Myocyte (in vitro differentiated cells): ENCODE data around the gene PRKCA. TPM values are rescaled to one million over a fixed set of nuclear protein-coding genes. Genes with fewer than 3 reads are reported as not detected.
"Not testable (repeated sequence)": the region's sequence is repeated elsewhere in the genome, so short reads cannot be mapped to it uniquely, and the experiment has no call there.

ENCODE experiments used
- DNase-seq: peaks from one replicate; pipeline ENCODE4 v3.0.0-alpha.2; 2012; ENCODE audit warnings: low read depth
- total RNA-seq: library from RNA; depleted of rRNA; stranded (reverse); fragments of >200 nt; gene quantifications from 2 replicates; pipeline ENCODE4 v1.2.3, GENCODE V29; 2014

Gene PRKCA
- total RNA-seq, 1 donor from 2014 or later = 8.6 TPM

- no peak for DNase-seq
These were observed 79.4 kb downstream of the PRKCA start for GRCh38 chr17:66381701-66382362.

- peak; percentile 23 for DNase-seq
These were observed 80.9 kb downstream of the PRKCA start for GRCh38 chr17:66383333-66383732.

DNA sequence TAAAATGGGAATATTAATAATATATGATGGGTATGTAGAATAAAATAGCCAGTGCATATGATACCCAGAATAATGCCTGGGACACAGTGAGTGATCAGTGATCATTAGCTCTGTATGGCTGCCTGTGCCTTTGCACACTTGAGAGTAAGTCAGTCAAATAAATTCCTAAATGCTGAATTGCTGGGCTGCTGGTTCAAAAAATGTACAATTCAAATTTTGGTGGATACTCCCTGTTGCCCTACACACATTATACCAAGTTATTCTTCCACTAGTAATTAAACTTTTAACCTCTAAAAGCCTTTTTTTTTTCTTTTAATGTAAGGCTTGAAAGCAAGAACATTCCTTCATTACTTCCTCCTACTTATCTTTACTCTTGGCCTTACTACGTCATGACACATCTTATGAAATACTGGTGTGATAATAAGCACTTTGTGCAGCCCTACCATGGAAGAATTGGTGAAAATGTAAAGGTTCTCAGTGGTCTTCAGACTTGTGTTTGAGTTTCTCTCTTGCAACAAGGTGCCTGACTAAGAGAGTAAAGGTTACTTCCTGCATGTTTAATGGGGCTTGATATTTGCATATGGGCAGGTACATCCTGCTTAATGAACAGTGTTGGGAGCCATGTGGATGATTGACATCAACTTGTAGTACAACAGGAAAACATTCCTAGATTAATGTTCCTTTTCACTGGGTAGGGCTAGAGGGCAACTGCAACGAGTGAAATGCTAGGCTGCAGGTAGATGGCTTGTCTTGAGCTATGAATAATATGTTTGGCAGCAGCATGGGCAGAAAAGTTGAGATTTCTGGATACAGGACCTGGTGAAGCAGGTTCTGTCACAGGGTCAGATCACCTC lies 84.3 kb downstream of the PRKCA start:
- no peak for DNase-seq

DNA sequence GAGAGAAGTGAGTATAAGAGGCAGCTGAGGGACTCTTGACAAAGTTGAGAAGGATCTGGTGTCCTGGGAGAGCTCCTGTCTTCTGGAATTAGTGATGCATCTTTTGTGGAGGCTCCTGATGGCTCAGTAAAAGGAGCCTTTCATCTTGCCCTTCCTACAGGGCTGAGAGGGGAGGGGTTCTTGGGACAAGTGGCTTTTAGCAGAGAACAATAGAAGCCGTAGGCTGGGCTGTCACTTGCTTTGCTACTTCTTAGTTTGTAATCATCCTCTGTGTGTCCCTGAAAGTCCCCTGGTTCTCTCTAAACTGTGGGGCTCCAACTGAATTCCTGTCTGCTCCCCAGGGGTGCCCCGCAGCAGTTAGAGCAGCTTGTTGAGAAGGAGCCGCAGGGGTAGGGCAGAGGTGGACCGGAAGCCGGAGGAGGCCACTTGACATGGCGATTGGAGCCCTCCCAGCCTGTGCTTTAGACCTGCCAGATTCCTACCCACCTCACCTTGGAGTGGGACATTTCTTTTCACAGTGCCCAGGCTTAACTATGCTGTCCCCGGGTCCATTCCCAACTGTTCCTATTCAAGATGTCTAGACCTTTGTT lies 85.1 kb downstream of the PRKCA start:
- DNase-seq = no peak

- no peak for DNase-seq
These were observed 90.5 kb downstream of the PRKCA start for GRCh38 chr17:66392783-66393437.

DNA sequence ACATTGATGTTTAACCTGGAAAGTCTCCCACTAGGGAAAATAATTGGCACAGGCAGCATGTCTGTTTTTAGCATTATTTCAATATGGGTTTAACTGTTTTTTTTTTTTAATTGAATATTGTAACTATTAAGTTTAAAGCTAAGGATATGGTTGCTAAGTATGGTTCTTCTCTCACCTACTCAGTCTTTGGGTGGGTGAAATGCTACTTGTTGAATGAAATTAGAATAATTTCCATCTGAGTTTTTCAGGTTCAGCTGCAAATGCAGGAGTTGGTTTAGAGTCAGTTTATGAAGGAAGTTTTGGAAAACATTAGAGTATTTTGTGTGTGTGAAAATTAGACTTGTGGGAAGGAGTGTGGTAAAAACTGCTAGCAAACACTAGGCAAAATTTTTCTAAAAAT lies 93.5 kb downstream of the PRKCA start:
- DNase-seq = no peak

DNA sequence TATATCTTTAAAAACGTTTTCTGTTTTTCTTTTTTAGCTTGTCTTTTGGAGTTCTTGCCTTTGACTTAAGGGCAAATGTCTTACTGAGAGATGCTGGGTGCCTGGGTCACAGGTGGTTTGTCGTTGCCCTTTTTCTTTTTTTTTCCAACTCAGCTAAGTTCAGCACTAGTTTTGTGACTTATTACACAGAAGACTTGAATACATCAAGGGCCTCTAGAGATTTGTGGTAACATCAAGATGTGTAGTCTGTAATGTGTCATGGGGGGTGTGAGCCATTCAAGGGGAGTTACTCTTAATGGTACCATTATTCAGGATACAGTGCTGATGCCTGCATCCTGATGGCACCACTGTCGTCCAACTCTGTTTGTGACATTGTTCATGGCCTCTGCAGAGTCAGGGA lies 95.1 kb downstream of the PRKCA start:
- DNase-seq = no peak

DNA sequence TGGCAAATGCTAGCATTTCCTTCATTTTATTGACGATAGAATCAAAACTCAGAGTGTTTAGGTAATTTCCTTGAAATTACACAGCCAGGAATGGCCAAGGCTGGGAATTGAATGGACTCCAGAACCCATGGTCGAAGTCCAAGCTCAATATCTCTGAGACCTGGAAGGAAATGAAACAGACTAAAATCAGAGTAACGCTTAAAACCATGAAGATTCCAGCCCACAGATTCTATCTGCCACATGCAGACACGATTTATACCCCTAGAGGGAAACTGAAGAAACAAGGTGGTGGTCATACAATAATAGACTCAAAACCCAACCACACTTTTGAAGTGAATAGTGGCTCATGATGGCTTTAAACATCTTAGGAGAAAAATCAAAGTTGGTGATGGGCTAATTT lies 95.6 kb downstream of the PRKCA start:
- DNase-seq = no peak

DNA sequence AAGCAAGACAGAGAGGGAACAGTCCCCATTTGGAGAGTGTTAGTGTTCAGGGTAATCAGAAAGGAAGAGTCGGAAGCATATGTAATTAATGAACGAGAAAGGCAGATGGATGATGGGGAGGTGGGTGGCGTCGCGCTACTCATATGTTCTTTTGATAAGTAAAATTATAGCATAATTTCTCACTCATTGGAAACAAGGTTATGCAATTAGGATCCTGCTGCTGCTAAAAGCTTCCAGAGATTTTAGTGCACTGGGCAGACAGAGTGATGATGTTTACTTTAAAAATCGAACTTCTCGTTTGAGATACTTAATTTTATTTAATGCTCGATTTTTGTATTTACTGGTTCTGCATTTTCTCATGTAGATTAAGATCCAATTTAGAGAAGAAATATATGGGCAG lies 96.2 kb downstream of the PRKCA start:
- no peak for DNase-seq

DNA sequence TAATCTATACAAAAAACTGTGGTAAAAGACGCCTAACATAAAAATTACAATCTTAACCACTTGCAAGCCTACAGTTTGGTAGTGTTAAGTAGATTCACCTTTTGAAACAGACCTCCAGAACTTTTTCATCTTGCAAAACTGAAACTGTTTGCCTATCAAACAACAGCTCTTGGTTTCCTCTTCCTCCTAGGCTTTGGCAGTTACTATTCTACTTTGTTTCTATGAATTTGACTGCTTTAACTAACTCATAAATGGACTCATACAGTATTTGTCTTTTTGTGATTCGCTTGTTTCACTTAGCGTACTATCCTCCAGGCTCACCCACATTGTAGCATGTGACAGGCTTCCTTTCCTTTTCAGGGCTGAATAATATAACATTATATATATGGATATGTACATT lies 97.0 kb downstream of the PRKCA start:
- DNase-seq = no peak

- not testable (repeated sequence) for DNase-seq
These were observed 97.8 kb downstream of the PRKCA start for GRCh38 chr17:66400041-66400688.

GRCh38 chr17:66400698-66401097 lies 98.3 kb downstream of the PRKCA start:
- no peak for DNase-seq

DNA sequence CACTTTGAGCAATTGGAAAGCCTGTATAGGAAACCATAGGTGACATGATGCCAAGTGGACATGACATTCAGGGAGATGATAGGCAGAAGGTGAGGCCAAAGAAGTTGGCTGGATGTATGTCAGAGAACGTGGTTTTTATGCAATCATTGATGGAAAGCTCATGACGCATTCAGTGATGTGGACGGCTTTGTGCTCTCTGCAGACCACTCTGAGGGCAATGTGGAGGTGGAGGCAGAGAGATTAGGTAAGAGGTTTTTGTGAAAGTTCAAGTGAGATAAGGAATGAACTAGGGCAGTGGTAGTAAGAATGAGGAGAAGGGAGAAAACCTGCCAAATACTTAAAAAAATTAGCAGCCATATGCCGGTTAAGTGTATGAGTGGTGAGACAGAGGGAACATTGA lies 99.0 kb downstream of the PRKCA start:
- no peak for DNase-seq

DNA sequence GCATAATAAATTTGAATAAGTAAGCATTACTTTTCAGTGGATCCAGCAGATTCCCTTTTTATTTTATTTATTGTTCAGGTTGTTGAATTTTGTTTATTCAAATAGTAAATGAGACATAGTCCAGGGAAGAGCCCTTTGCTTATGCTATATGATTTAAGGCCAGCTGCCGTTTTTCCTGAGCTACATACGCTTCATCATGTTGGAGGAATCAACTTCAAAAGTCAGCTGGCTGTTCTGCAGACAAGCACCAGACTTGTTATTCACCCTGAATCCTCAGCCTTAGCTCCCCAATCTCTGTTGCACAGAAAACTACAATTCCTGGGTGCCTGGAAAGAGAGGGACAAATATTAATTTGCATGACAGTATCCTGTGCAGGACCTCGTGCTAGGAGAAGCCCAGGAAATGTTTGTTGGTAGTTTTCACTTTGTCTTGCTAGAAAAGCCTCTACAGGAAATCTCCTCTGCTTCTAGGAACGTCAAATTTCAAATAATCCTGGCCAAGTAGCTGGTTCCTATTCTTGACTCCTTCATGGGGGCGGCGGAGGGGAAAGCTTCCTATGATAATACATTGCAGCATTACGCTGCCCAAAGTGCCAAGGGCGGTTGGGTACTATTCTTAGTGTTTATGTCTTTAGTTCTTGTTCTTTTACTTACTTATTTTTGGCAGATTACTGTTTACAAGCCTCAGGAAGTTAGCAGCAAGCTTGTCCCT lies 101.6 kb downstream of the PRKCA start:
- DNase-seq = no peak

DNA sequence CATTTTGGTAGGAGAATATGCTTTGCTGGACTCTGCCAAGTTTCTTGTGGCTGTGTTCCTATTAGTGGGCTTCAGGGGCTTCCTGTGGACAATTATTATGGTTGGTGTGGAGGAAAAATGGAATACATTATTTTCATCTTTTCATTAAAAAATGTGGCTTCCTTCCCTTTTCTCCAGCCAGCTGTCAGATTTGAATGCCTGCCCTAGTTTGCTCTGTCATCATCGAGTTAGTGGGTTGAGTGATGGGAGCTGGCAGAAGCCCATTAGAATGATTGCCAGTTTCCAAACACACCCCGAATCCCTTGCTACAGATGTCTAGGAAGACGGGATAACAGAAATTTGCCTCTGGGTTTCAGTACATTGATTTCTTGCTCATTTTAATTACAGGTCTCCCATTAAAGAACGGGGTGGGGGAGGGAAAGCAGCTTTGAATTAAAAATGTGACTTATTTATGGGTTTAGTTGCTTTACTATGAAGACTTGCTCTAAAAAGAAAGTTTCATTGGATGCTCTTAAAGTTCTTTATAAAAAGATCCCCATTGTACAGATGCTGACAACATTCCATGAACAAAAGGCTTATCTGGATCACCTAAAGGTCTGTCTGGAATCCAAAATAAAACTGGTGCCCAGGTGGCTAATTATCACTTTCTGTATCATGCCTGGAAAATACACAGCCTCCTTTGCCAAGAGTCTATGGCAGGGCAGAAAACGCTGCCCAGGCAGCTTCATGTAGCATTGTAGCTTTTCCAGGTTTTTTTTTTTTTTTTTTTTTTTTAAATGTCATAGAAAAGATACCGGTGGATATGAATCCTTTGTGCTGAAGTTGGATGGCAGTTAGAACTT lies 103.6 kb downstream of the PRKCA start:
- DNase-seq = peak; percentile 61

GRCh38 chr17:66406701-66407644 lies 104.6 kb downstream of the PRKCA start:
- no peak for DNase-seq

DNA sequence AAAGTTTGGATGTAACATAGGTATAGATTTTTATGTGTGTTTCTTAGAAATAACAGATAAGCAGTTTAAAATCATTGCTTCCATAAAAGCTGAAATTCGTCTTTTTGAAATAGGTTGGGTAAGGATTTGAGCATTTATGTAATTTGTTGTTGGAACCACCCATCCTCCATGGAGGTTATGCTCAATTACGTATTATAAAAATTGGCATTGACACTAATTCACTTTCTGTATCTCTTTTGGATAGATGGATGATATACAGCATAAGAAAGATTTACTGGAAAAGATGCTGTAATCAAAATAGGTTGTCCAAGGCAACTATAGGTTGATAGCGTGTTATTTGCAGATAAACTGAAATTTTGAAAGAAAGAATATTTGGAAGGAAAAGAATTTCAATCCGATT lies 105.5 kb downstream of the PRKCA start:
- DNase-seq = no peak

GRCh38 chr17:66411520-66411919 lies 109.1 kb downstream of the PRKCA start:
- no peak for DNase-seq
